Measurements from ENCODE around the gene SNX10.

- TF ChIP-seq CTCF (IDR thresholded peaks at IDR 0.05) (no peak), EP300 (IDR thresholded peaks at IDR 0.05) (no peak), POLR2A (IDR thresholded peaks at IDR 0.05) (no peak)
Observed at GRCh38 chr7:26306790-26307189, 15.1 kb downstream of the SNX10 start.
